ENCODE measurements around the gene GRM2.

- TF ChIP-seq, protein P1, sequence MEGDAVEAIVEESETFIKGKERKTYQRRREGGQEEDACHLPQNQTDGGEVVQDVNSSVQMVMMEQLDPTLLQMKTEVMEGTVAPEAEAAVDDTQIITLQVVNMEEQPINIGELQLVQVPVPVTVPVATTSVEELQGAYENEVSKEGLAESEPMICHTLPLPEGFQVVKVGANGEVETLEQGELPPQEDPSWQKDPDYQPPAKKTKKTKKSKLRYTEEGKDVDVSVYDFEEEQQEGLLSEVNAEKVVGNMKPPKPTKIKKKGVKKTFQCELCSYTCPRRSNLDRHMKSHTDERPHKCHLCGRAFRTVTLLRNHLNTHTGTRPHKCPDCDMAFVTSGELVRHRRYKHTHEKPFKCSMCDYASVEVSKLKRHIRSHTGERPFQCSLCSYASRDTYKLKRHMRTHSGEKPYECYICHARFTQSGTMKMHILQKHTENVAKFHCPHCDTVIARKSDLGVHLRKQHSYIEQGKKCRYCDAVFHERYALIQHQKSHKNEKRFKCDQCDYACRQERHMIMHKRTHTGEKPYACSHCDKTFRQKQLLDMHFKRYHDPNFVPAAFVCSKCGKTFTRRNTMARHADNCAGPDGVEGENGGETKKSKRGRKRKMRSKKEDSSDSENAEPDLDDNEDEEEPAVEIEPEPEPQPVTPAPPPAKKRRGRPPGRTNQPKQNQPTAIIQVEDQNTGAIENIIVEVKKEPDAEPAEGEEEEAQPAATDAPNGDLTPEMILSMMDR (IDR thresholded peaks at IDR 0.05), result no peak
- peak; percentile 62 to 79 (median 77) for TF ChIP-seq POLR2A (IDR thresholded peaks at IDR 0.05)
Observed at GRCh38 chr3:51670823-51671733, 35.8 kb upstream of the GRM2 start, which contains the start of gene TEX264.

Measured in body of pancreas (tissue), 4 donors.